HepG2 (cell line): ENCODE data around the gene MAPK13. TPM values are rescaled to one million over a fixed set of nuclear protein-coding genes. Genes with fewer than 3 reads are reported as not detected.

Source experiments
- HMG20B ChIP-seq: conservative IDR thresholded peaks from 2 replicates; pipeline ENCODE4 v1.6.1; 2016; ENCODE audit warnings: missing genetic modification reagents, missing compliant biosample characterization
- MED1 ChIP-seq: sonication (generic); formaldehyde crosslinking; IDR thresholded peaks from 2 replicates; pipeline ENCODE4 v1.4.0; 2020; ENCODE audit warnings: missing genetic modification reagents
- RXRA ChIP-seq: sonication (generic); formaldehyde crosslinking; IDR thresholded peaks from 2 replicates; pipeline ENCODE4 v1.5.1; 2020; ENCODE audit warnings: missing genetic modification reagents
- YY1 ChIP-seq: IDR thresholded peaks from 2 replicates; pipeline ENCODE4 v1.6.1; 2011; ENCODE audit warnings: low read length, low read depth, moderate library complexity, mild to moderate bottlenecking; ENCODE audit not compliant: insufficient read depth, insufficient replicate concordance
- ZNF263 ChIP-seq: sonication (generic); formaldehyde crosslinking; IDR thresholded peaks from 2 replicates; pipeline ENCODE4 v1.4.0; 2020; ENCODE audit warnings: missing genetic modification reagents
- ZSCAN20 ChIP-seq: sonication (generic); formaldehyde crosslinking; IDR thresholded peaks from 2 replicates; pipeline ENCODE4 v1.4.0; 2020; ENCODE audit warnings: missing genetic modification reagents, mild to moderate bottlenecking, borderline replicate concordance
- polyA plus RNA-seq, 8 experiments: library from polyadenylated mRNA; depleted of rRNA in 3 of 8; stranded (reverse) in 7 of 8; unstranded in 1 of 8; fragments of >200 nt; fragmentation: Illumina TruSeq in 4 of 8; extraction: Trizol in 4 of 8; gene quantifications; 2 replicates each; pipeline versions ENCODE4 v1.2.1 to v1.2.3, GENCODE V29; 2011 to 2016; ENCODE audit warnings: low read depth in 4 of 8, missing spikeins in 1 of 8, mixed read lengths in 1 of 8; ENCODE audit not compliant: insufficient read depth in 1 of 8
- total RNA-seq, 5 experiments: library from RNA; depleted of rRNA; stranded (reverse); fragments of >200 nt; fragmentation: Illumina TruSeq; extraction: Trizol; gene quantifications; 2 replicates each; pipeline ENCODE4 v1.2.3, GENCODE V29; 2016; ENCODE audit warnings: low read depth in 1 of 5
- TF ChIP-seq, protein P1 (sequence below): IDR thresholded peaks from 2 replicates; pipeline ENCODE4 v1.6.1; 2012; ENCODE audit warnings: low read depth, low read length, improper control_type of control experiment
- TF ChIP-seq, protein P2 (sequence below): sonication (generic); formaldehyde crosslinking; IDR thresholded peaks from 2 replicates; pipeline ENCODE4 v1.9.0; 2022; ENCODE audit warnings: missing genetic modification reagents, mild to moderate bottlenecking, borderline replicate concordance
- TF ChIP-seq, protein P3 (sequence below), 2 experiments: sonication (generic) in 1 of 2; formaldehyde crosslinking in 1 of 2; IDR thresholded peaks; 2 replicates each; pipeline versions ENCODE4 v1.4.0 to v1.6.1; 2016 to 2020; ENCODE audit warnings: borderline replicate concordance in 1 of 2, low read depth in 1 of 2, mild to moderate bottlenecking in 1 of 2, missing genetic modification reagents in 1 of 2
- TF ChIP-seq, protein P4 (sequence below): sonication (generic); formaldehyde crosslinking; IDR thresholded peaks from 2 replicates; pipeline ENCODE4 v1.4.0; 2020; ENCODE audit warnings: mild to moderate bottlenecking, missing genetic modification reagents
- TF ChIP-seq, protein P5 (sequence below): sonication (generic); formaldehyde crosslinking; IDR thresholded peaks from 2 replicates; pipeline ENCODE4 v1.8.0; 2022; ENCODE audit warnings: missing genetic modification reagents, mild to moderate bottlenecking, moderate library complexity, borderline replicate concordance
- TF ChIP-seq, protein P6 (sequence below): sonication (generic); formaldehyde crosslinking; IDR thresholded peaks from 2 replicates; pipeline ENCODE4 v1.5.1; 2020; ENCODE audit warnings: mild to moderate bottlenecking, missing genetic modification reagents, moderate library complexity

MAPK13 gene
- total and polyA plus RNA-seq, 2 of the 13 experiments (the other 11 are each of a cell fraction or from before 2014, with no cell fraction given) = 12.7 to 43.4 TPM

GRCh38 chr6:36123270-36124139 is 6.8 kb upstream of the MAPK13 start (continued):
- TF ChIP-seq, protein P1, sequence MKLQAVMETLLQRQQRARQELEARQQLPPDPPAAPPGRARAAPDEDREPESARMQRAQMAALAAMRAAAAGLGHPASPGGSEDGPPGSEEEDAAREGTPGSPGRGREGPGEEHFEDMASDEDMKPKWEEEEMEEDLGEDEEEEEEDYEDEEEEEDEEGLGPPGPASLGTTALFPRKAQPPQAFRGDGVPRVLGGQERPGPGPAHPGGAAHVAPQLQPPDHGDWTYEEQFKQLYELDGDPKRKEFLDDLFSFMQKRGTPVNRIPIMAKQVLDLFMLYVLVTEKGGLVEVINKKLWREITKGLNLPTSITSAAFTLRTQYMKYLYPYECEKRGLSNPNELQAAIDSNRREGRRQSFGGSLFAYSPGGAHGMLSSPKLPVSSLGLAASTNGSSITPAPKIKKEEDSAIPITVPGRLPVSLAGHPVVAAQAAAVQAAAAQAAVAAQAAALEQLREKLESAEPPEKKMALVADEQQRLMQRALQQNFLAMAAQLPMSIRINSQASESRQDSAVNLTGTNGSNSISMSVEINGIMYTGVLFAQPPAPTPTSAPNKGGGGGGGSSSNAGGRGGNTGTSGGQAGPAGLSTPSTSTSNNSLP = no peak
- TF ChIP-seq ZNF263 (CRISPR knock-in tag) = 0 out of 2 replicates have a peak, but pooled peaks have one; percentile 24
- no peak for TF ChIP-seq ZSCAN20
- TF ChIP-seq YY1 = peak; percentile 27
- TF ChIP-seq RXRA (CRISPR knock-in tag) = no peak
- no peak for TF ChIP-seq MED1 (CRISPR knock-in tag)
- TF ChIP-seq, protein P2, sequence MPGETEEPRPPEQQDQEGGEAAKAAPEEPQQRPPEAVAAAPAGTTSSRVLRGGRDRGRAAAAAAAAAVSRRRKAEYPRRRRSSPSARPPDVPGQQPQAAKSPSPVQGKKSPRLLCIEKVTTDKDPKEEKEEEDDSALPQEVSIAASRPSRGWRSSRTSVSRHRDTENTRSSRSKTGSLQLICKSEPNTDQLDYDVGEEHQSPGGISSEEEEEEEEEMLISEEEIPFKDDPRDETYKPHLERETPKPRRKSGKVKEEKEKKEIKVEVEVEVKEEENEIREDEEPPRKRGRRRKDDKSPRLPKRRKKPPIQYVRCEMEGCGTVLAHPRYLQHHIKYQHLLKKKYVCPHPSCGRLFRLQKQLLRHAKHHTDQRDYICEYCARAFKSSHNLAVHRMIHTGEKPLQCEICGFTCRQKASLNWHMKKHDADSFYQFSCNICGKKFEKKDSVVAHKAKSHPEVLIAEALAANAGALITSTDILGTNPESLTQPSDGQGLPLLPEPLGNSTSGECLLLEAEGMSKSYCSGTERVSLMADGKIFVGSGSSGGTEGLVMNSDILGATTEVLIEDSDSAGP (CRISPR knock-in tag) = no peak; the same call in 1 of the 2 replicates
- no peak; the same call in 1 of the 2 replicates for TF ChIP-seq HMG20B
- TF ChIP-seq, protein P3, sequence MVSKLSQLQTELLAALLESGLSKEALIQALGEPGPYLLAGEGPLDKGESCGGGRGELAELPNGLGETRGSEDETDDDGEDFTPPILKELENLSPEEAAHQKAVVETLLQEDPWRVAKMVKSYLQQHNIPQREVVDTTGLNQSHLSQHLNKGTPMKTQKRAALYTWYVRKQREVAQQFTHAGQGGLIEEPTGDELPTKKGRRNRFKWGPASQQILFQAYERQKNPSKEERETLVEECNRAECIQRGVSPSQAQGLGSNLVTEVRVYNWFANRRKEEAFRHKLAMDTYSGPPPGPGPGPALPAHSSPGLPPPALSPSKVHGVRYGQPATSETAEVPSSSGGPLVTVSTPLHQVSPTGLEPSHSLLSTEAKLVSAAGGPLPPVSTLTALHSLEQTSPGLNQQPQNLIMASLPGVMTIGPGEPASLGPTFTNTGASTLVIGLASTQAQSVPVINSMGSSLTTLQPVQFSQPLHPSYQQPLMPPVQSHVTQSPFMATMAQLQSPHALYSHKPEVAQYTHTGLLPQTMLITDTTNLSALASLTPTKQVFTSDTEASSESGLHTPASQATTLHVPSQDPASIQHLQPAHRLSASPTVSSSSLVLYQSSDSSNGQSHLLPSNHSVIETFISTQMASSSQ (IDR thresholded peaks at IDR 0.05; ENCODE audit: low read depth) = no peak
- TF ChIP-seq, protein P3 (CRISPR knock-in tag; IDR thresholded peaks at IDR 0.05; ENCODE audit: borderline replicate concordance) = 0 out of 2 replicates have a peak, but pooled peaks have one; percentile 28
- TF ChIP-seq, protein P4, sequence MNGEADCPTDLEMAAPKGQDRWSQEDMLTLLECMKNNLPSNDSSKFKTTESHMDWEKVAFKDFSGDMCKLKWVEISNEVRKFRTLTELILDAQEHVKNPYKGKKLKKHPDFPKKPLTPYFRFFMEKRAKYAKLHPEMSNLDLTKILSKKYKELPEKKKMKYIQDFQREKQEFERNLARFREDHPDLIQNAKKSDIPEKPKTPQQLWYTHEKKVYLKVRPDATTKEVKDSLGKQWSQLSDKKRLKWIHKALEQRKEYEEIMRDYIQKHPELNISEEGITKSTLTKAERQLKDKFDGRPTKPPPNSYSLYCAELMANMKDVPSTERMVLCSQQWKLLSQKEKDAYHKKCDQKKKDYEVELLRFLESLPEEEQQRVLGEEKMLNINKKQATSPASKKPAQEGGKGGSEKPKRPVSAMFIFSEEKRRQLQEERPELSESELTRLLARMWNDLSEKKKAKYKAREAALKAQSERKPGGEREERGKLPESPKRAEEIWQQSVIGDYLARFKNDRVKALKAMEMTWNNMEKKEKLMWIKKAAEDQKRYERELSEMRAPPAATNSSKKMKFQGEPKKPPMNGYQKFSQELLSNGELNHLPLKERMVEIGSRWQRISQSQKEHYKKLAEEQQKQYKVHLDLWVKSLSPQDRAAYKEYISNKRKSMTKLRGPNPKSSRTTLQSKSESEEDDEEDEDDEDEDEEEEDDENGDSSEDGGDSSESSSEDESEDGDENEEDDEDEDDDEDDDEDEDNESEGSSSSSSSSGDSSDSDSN (CRISPR knock-in tag) = no peak
- TF ChIP-seq, protein P5, sequence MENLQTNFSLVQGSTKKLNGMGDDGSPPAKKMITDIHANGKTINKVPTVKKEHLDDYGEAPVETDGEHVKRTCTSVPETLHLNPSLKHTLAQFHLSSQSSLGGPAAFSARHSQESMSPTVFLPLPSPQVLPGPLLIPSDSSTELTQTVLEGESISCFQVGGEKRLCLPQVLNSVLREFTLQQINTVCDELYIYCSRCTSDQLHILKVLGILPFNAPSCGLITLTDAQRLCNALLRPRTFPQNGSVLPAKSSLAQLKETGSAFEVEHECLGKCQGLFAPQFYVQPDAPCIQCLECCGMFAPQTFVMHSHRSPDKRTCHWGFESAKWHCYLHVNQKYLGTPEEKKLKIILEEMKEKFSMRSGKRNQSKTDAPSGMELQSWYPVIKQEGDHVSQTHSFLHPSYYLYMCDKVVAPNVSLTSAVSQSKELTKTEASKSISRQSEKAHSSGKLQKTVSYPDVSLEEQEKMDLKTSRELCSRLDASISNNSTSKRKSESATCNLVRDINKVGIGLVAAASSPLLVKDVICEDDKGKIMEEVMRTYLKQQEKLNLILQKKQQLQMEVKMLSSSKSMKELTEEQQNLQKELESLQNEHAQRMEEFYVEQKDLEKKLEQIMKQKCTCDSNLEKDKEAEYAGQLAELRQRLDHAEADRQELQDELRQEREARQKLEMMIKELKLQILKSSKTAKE (CRISPR knock-in tag) = no peak
- TF ChIP-seq, protein P6, sequence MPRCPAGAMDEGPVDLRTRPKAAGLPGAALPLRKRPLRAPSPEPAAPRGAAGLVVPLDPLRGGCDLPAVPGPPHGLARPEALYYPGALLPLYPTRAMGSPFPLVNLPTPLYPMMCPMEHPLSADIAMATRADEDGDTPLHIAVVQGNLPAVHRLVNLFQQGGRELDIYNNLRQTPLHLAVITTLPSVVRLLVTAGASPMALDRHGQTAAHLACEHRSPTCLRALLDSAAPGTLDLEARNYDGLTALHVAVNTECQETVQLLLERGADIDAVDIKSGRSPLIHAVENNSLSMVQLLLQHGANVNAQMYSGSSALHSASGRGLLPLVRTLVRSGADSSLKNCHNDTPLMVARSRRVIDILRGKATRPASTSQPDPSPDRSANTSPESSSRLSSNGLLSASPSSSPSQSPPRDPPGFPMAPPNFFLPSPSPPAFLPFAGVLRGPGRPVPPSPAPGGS = no peak
